GM18511 (cell line): ENCODE data around the gene TMEM223.
A peak's percentile ranks its signal among the peaks of the same experiment; 100 is the strongest.
"Not testable (repeated sequence)": the region's sequence is repeated elsewhere in the genome, so short reads cannot be mapped to it uniquely, and the experiment has no call there.

Experiments used
- ATAC-seq: cut with Tn5 transposase; IDR thresholded peaks from one replicate; pipeline ENCODE4 v1.9.1; 2021; ENCODE audit warnings: mild to moderate bottlenecking, moderate library complexity; ENCODE audit not compliant: unreplicated experiment

Gene TMEM223

DNA sequence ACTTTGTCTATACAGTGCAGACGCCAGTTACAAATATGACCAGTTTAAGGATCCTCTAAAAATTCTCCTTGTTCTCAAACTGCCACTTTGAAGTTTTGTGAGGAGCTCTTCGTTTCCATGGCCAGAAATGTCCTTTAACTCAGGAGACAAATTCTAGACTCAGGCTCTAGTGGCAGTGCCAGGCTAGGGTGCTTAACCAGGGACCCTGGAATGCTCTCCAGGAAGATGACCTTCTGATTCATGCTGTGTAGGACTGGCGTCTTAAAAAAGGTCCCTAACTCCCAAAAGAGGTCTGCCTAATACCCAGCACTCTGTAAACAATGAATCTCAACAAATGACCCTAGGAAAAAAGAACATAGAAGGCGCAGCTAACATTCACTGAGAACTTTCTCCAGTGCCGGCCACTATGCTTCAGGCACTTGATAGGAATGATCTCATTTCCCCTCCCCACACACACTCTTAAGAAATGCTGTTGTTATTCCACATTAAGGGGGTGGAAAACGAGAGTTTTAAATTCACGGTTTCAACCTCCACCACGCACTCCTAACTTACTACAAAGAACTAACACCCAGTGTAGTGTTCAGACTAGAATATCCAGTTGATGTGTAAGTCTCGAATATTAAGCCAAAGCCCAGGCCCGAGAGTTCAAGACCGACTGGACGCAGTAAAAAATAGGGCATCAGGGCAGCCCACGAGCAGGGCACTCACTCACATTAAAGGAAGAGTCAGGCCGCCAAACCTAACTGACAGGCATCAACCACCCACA is 12.7 kb upstream of the TMEM223 start:
- peak; percentile 22 for ATAC-seq

DNA sequence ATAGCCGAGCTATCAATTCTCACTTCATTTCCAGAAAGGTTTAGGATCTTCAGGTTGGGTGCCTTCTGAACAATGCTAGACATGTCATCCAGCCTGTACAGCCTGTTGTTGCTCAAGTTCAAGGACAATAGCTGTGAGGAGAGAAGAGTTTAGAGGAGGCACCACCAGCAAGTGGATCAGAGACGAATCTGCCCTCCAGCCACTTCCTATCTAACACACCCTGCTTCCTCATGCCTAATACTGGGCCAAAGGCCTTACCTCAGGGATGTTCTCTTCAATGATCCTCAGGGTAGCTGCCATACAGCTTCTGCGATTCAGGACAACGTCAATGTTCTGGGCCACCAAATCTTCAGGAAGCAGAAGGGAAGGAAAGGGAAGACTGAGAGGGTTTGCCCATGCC is 9.3 kb upstream of the TMEM223 start:
- ATAC-seq, result no peak

DNA sequence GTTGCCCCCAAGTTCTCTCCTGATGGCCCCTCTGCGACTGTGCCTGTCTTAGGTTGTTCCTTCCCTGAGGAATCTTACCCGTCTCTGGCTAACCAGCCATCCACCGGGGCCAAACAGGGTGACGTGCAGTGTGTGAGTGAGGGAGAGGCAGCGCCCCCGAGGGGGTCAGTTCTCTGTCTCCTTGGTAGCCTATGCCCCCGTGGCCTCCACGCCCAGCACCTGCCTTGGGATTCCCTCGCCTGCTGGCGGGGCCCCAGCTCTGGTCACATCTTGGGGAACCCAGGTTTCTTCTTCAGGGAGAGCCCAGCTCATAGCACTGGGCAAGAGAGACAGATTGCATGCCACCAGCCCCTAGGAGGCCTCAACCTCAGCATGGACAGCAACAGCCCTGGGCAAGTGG is 7.7 kb upstream of the TMEM223 start:
- no peak for ATAC-seq

DNA sequence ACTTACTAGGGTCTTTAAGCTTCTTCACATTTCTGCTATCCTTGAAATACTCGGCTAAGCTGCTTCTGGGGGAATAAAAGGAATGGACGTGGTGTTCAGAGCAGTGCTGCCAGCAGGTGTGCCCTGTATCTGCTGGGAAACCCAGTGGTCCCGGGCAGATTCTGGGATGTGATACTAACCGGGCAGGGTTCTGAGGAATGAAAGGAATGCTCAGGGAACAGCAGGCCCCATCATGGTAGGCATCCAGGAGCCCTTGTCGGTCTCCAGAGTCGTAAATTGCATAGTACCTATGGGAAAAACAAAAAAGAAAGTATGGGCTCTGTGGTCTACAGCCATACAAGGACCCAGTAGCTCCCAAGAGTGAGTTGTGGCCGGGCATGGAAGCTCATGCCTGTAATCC is 4.5 kb upstream of the TMEM223 start:
- ATAC-seq, result no peak

DNA sequence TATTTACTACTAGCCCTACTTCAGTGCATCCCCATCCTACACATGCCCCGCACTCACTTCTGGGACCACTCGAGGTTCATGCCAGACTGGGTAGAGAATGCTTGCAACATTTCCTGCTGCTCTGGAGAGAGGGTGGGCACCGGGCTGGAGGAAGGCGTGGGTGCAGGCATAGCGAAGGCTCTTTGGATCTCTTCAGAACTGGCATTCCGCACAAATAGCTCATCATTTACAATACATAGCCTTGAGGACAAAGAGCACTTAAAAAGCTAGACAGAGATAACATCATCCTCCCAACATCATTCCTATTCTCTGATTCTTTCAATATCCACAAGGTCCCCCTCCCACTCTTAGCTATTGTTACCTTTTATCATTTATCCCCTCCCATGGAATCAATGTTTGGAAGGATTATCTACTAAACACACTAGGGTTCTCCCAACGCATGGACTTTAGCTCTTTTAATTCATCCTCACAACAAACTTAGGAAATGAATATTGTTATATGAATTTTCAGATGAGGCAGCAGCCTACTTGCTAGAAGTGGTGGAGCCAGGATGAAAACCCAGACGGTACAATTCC is 2.5 kb upstream of the TMEM223 start:
- no peak for ATAC-seq

DNA sequence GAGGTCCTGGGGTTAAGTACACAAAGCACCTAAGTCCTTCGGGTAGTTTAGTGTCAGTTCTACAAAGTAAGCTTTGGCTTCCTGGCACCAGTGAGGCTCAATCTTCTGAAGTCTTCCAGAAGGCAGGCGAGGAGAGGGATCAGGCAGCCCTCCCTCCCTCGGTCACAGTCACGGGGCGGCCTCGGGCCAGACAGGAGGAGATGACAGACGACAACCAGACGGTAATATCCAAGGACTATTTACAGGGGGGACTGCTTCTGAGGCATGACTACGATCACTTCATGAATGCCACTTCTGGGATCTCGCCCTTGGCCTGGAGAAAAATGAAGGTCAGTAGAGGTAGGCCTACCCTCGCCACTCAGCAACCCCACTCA is 383 bp upstream of the TMEM223 start:
- ATAC-seq, result no peak

DNA sequence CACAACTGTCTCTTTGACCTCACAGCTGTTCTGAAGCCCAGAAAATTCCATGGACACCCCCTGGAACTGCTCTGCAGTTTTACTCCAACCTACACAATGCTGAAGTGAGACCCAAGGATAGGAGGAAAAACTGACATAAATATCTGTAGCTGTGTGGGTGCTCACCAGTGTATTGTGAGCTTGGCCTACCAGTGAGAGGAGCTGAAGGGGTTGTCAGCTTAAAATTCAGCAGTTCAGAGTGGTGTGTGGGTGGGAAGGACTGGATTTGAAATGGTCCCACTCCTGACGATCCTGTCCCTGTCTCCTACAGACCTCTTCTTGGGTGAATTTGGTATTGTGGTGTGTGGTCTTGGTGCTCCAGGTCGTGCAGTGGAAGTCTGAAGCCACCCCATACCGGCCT is 2.2 kb downstream of the TMEM223 start:
- no peak for ATAC-seq

DNA sequence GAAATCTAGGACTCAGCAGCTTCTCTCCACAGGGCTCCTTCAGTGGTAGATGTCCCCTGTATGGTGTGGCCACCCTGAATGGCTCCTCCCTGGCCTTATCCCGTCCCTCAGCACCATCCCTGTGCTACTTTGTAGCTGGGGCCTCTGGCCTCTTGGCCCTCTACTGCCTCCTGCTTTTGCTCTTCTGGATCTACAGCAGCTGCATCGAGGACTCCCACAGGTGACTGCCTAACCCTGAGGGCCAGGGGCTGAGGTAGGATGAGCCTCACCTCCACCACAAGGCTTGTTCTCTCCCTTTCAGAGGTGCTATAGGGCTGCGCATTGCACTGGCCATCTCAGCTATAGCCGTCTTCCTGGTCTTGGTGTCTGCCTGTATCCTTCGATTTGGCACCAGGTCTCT is 2.8 kb downstream of the TMEM223 start:
- ATAC-seq, result no peak

DNA sequence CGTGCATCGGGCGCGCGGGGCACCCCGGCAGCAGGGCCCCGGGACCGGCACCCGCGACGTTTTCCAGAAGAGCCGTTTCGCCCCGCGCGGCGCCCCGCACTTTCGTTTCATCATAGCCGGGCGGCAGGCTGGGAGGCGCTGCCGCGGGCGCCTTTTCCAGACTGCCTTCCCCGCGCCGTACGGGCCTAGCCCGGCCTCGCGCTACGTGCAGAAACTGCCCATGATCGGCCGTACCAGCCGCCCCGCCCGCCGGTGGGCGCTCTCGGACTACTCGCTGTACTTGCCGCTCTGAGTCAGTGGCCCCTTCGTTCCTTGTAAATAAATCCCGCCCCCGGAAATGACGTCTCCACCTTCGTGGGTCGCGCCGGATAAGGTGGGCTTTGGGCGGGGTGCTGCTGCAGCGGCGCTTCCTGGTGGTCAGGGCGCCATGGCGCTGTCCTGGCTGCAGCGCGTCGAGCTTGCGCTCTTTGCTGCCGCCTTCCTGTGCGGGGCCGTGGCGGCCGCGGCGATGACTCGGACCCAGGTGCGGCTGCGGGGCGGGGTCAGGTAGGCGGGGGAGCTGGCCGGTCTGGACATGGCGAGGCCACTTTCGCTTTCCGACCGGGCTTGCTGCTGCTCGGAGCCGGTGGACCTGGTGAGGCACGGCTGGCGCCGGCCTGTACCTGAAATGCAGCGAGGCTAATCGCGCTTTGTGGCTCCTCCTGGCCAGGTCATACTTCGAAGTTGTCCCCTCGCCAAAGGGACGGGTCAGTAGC is 4.6 kb downstream of the TMEM223 start, which contains the start of gene TMEM179B:
Gene TMEM179B (plus strand): TSS at position 398 of the 755 bp plus-strand sequence. CDS start 30 bp downstream, at position 428.
- peak; percentile 72 for ATAC-seq

DNA sequence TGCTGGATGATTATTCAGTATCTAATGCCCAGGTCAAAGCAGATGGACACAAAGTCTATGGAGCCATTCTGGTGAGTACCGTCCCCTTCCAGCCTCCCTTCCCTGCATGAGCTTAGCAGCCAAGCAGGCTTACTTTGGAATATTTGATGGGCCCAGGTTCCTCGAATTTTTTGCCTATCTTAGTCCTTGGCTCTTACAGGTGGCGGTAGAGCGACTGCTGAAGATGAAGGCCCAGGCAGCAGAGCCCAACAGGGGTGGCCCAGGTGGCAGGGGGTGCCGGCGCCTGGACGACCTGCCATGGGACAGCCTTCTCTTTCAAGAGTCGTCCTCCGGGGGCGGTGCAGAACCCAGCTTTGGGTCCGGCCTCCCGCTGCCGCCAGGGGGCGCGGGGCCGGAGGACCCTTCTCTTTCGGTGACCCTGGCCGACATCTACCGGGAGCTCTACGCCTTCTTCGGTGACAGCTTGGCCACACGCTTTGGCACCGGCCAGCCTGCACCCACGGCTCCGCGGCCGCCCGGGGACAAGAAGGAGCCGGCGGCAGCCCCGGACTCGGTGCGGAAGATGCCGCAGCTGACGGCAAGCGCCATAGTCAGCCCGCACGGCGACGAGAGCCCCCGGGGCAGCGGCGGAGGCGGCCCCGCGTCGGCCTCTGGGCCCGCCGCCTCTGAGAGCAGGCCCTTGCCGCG is 5.3 kb downstream of the TMEM223 start:
- ATAC-seq, result peak; percentile 72

DNA sequence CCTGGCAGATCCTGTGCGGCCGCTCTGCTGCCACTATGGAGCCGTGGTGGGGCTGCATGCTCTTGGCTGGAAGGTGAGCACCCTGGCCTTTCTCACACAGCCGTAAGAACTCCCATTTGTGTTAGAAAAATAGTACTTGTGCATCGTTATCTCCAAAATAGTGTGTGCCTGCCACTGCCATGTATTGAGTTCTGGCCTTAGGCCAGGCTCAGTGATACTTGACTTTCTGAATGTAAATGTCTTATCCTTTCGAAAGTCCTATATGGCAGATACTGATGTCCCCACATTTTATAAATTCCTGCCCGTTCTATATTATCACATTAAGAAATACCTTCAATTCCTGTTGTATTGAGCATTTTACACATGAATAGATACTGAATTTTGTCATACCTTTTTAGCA is 9.1 kb downstream of the TMEM223 start:
- no peak for ATAC-seq

DNA sequence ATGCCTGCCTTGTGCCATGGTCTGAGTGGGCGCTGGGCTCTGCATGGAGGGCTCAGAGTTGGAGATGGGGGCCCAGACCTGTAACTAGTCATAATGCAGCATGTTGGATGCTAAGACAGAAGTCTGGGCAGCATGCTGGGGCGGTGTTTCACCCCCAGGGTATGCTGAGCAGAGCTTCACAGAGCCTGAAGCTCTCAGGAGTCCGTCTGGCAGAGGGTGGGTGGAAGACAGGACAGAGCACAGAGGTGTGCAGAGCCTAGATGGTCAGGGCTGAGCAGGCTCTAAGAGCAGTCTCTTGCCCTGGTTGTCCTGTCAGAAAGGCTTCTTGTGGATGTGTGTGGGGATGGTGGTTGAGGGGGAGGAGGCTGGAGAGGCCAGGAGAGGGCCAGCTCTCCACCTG is 13.4 kb downstream of the TMEM223 start:
- no peak for ATAC-seq

DNA sequence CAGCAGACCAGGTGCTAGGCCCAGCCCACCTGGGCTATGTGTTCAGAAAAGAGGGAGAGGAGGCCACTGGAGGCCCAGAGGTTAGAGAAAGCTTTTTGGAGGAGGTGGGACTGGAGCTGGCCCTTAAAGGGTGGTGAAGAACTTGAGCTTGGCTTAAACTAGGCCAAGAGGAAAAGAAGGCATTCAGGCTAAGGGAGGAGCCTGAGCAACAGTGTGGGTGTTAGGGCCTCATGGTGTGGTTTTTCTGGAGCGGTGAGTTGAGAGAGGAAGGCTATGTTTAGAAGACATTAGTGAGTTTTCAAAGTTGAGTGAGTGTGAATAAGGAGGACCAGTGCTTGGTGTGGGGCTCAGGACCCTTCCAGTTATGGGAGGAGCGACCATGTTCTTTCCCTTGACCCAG is 14.4 kb downstream of the TMEM223 start:
- no peak for ATAC-seq

DNA sequence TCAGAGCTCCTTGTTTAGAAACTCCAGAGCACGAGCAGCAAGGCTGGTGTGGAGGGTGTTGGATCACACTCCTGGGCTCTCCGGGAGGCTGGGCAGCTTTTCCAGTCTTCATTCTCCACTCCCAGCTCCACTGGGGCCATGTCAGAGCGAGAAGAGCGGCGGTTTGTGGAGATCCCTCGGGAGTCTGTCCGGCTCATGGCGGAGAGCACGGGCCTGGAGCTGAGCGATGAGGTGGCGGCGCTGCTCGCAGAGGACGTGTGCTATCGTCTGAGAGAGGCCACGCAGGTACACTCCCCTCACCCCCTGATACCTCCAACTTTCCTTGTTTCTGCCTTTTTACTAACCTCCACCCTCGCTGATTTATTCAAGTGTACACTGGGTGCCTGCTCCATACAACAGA is 16.2 kb downstream of the TMEM223 start:
- no peak for ATAC-seq

DNA sequence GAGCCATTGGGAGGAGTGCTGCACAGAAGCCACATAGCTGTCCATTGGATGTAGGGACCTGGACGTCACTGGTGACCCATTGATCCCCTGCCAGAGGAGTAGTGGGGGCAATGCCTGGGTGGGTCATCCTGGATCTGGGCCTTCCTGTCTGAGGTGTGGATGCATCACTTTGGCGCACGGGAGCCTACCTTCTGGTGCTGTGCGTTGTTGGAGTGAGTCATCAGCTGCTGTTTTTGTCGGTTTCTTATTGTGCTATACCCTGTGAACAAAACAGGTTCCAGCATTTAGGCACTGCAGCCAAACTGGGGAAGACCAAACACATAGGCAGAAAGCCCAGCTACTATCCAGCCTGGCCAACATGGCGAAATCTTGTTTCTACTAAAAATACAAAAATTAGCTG is 17.4 kb downstream of the TMEM223 start:
- ATAC-seq, result no peak

DNA sequence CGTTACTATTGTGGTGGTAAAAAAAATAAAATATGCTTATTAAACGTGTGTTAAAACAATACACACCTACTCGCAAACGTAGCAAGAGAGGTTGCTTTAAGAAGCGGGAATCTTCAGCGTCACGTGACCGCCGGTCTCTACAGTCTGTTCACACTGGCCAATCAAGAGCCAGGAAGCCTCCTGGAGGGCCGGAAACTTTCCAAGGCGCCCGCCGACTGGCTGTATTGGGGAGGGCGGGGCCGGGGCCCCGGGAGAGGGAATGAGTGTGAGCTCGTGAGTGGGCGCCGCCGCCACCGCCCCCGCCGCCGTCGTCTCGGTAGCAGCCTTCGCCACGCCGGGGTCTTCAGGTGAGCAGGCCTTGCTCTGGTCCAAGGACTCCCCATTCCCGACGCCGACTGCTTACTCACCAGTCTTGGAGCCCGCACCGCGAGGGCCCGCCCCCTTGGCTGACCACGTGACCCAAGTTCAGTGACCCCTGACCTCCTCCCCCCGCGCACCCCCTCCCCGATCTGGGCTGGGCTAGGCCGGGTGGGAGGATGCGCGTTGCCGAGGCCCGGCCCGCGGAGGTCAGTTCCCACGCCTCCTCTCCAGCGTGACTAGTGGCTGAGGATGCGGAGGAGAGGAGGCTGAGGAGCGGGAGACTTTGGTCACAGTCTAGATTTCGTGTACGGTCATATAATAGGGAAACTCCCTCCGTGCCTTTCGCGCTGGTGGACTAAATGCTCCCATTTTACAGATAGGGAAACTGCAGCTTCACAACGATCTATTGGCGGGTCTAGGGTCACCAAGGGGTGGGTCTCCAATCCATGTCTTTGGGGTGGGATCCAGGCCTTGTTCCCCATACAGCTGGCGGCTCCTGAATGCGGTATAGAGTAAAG is 20.4 kb downstream of the TMEM223 start, which contains the start of gene TAF6L:
Gene TAF6L (plus strand): TSS at position 253 of the 878 bp plus-strand sequence. CDS start 4,388 bp downstream, outside the sequence.
- peak; percentile 90 for ATAC-seq

DNA sequence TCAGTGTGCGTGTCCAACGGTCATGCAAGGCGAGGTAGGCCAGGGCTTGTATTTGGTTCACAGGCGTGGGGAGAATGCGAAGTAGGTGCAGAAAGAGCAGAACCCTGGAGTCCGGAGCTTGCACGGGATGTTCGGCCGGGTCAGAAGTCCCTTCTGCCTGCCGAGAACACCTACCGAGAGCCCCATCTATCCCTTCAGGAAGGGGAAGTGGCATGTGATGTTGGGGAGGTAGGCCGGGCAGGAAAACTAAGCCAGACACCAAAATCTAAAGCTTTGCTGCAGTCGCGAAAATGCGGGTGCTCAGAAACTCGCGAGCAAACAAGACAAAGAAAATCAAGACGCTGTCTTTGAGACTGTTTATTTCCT is 21.0 kb downstream of the TMEM223 start:
- peak; percentile 9 for ATAC-seq

DNA sequence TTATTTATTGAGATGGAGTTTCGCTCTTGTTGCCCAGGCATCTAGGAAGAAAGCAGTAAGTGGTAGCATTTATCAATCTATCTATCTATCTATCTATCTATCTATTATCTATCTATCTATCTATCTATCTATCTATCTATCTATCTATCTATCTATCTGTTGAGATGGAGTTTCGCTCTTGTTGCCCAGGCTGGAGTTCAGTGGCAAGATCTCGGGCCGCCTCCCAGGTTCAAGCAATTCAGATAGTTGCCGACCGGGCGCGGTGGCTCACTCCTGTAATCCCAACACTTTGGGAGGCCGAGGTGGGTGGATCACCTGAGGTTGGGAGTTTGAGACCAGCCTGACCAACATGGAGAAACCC is 31.0 kb downstream of the TMEM223 start:
- ATAC-seq, result not testable (repeated sequence)

DNA sequence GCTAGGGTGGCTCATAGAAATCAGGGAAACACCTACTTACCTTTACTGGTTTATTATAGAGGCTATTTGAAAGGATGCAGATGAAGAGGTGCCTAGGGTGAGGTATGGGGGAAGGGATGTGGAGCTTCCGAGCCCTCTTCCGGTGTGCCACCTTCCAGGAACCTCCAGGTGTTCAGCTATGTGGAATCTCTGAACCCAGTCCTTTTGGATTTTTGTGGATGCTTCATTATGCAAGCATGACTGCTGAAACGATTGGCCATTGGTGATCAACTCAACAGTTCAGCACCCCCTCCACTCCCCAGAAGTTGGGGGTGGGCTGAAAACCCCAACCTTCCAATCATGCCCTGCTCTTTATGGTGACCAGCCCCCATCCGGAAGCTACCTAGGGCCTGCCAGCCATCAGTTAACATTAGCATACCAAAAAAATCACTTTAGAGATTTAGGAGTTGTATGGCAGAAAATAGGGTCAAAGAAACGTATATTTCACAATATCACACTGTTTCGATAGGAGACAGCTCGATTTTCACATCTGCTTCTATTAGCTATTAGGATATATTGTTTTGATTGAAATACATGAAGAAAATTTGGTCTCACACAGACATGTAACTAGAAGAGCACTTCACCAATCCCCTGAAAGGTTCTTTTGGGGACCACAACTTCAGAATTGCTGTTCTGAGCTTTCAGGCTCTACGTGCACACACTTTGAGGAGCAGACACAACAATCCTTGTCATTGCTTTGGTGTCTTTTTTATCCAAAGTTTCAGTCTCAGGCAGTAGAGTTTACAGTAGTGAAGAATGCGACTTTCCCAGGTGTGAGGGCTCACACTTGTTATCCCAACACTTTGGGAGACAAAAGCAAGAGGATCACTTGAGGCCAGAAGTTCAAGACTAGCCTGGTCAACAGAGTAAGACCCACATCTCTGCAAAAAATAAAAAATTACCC is 33.7 kb downstream of the TMEM223 start:
- no peak for ATAC-seq
